Stomach (tissue), 4 donors: ENCODE measurements around the gene PCDHGA1.

Experiments used
- POLR2AphosphoS5 ChIP-seq, 3 donors: sonication (generic); formaldehyde crosslinking; IDR thresholded peaks; one replicate each; pipeline ENCODE4 v1.6.1; 2016; ENCODE audit warnings: antibody characterized with exemption in 3 of 3
- TF ChIP-seq, protein P1 (sequence below), 7 experiments: fragments of 450-650 bp in 4 of 7; fragments of 200-600 bp in 3 of 7; sonication (generic) in 3 of 7; IDR thresholded peaks; one replicate each; pipeline ENCODE4 v1.5.1; 2016 to 2019; ENCODE audit warnings: antibody characterized with exemption in 7 of 7, control low read depth in 2 of 7, mild to moderate bottlenecking in 1 of 7

DNA sequence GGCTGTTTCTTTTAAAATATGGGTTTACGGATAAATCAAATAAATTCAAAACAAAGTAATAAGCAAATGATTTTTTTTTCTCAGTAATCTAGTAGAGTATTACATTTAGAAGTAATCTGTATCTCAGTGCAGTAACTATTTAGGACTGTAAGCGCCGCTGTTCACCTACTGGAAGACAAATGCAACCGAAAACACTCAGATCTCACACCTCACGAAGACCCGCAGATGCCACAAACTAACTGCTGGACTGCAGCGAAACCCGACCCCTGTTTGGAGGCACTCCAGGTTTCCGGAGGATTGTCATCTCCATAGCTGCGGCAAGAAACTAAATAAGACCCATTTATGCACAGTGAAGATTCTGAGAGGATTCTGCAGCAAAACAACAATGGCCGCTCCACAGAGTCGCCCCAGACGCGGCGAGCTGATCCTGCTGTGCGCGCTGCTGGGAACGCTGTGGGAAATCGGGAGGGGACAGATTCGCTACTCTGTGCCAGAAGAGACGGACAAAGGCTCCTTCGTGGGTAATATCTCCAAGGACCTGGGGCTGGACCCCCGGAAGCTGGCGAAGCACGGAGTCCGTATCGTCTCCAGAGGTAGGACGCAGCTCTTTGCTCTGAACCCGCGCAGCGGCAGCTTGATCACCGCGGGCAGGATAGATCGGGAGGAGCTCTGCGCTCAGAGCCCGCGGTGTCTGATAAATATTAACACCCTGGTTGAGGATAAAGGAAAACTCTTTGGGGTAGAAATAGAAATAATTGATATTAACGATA, 62.3 kb downstream of the PCDHGA1 start, which contains the start of gene PCDHGA8:
- TF ChIP-seq, protein P1, sequence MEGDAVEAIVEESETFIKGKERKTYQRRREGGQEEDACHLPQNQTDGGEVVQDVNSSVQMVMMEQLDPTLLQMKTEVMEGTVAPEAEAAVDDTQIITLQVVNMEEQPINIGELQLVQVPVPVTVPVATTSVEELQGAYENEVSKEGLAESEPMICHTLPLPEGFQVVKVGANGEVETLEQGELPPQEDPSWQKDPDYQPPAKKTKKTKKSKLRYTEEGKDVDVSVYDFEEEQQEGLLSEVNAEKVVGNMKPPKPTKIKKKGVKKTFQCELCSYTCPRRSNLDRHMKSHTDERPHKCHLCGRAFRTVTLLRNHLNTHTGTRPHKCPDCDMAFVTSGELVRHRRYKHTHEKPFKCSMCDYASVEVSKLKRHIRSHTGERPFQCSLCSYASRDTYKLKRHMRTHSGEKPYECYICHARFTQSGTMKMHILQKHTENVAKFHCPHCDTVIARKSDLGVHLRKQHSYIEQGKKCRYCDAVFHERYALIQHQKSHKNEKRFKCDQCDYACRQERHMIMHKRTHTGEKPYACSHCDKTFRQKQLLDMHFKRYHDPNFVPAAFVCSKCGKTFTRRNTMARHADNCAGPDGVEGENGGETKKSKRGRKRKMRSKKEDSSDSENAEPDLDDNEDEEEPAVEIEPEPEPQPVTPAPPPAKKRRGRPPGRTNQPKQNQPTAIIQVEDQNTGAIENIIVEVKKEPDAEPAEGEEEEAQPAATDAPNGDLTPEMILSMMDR (IDR thresholded peaks at IDR 0.05) = no peak
- TF ChIP-seq POLR2AphosphoS5 (IDR thresholded peaks at IDR 0.05) = no peak
